Activated T-helper 1 cell treated with anti-CD3 and anti-CD28 coated beads, Interleukin-12 subunit alpha, Interleukin-12 subunit beta, Interleukin-2, Interleukin-4 antibody, amounts not matched to agents 30 ng/mL and 10 ng/mL and 1 ng/mL, durations not matched to agents 14 hours and 24 hours and 36 hours (primary cell): Measurements from ENCODE around the gene TNFRSF19. TPM values are rescaled to one million over a fixed set of nuclear protein-coding genes. Genes with fewer than 3 reads are reported as not detected.

ENCODE experiments used
- DNase-seq: peaks from one replicate; pipeline ENCODE4 v3.0.0; 2021; ENCODE audit warnings: low spot score
- H3K27ac Mint-ChIP-seq: one replicate; pipeline ENCODE4 v1.8.0; 2021; ENCODE audit warnings: mild to moderate bottlenecking, mixed read lengths
- H3K27me3 Mint-ChIP-seq: one replicate; pipeline ENCODE4 v1.8.0; 2022; ENCODE audit warnings: mild to moderate bottlenecking, moderate library complexity, mixed read lengths; ENCODE audit not compliant: insufficient read depth
- H3K36me3 Mint-ChIP-seq: one replicate; pipeline ENCODE4 v1.8.0; 2021; ENCODE audit warnings: low read depth, mixed read lengths
- H3K4me1 Mint-ChIP-seq: one replicate; pipeline ENCODE4 v1.8.0; 2021; ENCODE audit warnings: low read depth, mixed read lengths
- H3K4me3 Mint-ChIP-seq: one replicate; pipeline ENCODE4 v1.8.0; 2021; ENCODE audit warnings: mild to moderate bottlenecking, moderate library complexity, mixed read lengths
- H3K9me3 Mint-ChIP-seq: one replicate; pipeline ENCODE4 v1.8.0; 2021; ENCODE audit warnings: mixed read lengths
- intact Hi-C: fragments of 100-400 bp; cut with micrococcal nuclease; formaldehyde crosslinking; loops from one replicate; pipeline ENCODE4 v1.15.1; 2024
- total RNA-seq: library from RNA; stranded (reverse); gene quantifications from 2 replicates; pipeline ENCODE4 v1.2.3, GENCODE V29; 2022

TNFRSF19 gene
- total RNA-seq, 1 donor from 2014 or later: not detected

- Mint-ChIP-seq H3K27ac (no peak overlapping the region), H3K4me1 (no peaks in the 10 kb centered on the region), H3K9me3 (no peaks in the 10 kb centered on the region), H3K4me3 (no peak overlapping the region), H3K27me3 (peaks cover 4% of the 10 kb centered on the region), H3K36me3 (no peaks in the 10 kb centered on the region)
- intact Hi-C loops: no loop called here
- no peak for DNase-seq
These were observed 58.8 kb downstream of the TNFRSF19 start for GRCh38 chr13:23628765-23629565.

GRCh38 chr13:23629566-23630272 lies 59.5 kb downstream of the TNFRSF19 start:
- H3K4me1 Mint-ChIP-seq: no peaks in the 10 kb centered on the region
- no peaks in the 10 kb centered on the region for H3K36me3 Mint-ChIP-seq
- no peaks in the 10 kb centered on the region for H3K9me3 Mint-ChIP-seq
- H3K27ac Mint-ChIP-seq: no peak overlapping the region
- intact Hi-C loops: no loop called here
- H3K27me3 Mint-ChIP-seq: peaks cover 4% of the 10 kb centered on the region
- no peak for DNase-seq
- H3K4me3 Mint-ChIP-seq: no peak overlapping the region

DNA sequence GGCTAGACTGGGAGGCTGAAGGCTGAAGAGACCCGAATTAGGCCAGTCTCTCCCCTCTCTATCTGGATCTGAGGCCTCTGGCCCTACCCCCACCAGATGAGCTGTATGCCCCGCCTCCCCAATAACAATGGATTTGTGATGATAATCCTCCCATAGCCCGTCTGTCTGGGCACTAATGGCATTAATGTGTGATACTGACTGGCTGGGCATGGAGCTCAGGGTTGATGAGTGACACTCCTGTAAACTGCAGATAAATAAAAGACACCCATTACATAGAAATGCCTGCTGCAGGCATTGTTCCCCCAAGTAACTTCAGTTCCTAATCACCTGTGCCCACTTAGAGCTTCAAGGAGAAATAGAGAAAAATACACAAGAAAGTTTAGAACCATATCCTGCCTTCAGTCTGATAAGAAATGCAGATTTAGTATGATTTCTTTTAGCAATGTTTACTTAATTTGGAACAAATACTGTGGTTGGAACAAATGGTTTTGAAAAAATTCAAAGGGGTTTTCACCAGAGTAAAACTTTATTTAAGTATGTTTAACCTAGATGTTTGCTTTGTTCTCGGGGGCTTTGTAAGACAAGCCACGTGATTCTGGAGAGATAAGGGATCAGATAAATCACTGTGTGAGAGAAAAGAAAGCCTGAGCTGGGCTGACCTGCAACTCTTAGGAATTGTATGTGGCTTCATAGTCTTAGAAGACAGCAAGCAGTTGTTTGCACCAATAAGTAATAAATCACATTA lies 60.3 kb downstream of the TNFRSF19 start:
- Mint-ChIP-seq H3K36me3 (no peaks in the 10 kb centered on the region), H3K4me3 (no peak overlapping the region), H3K27ac (no peak overlapping the region), H3K4me1 (no peaks in the 10 kb centered on the region), H3K9me3 (no peaks in the 10 kb centered on the region), H3K27me3 (peaks cover 4% of the 10 kb centered on the region)
- intact Hi-C loops: no loop called here
- no peak for DNase-seq

- no peak overlapping the region for H3K27ac Mint-ChIP-seq
- H3K9me3 Mint-ChIP-seq: no peaks in the 10 kb centered on the region
- no peak overlapping the region for H3K4me3 Mint-ChIP-seq
- intact Hi-C loops: no loop called here
- H3K27me3 Mint-ChIP-seq: peaks cover 6% of the 10 kb centered on the region
- no peak for DNase-seq
- H3K36me3 Mint-ChIP-seq: no peaks in the 10 kb centered on the region
- no peaks in the 10 kb centered on the region for H3K4me1 Mint-ChIP-seq
These were observed 61.3 kb downstream of the TNFRSF19 start for GRCh38 chr13:23631311-23632047.

DNA sequence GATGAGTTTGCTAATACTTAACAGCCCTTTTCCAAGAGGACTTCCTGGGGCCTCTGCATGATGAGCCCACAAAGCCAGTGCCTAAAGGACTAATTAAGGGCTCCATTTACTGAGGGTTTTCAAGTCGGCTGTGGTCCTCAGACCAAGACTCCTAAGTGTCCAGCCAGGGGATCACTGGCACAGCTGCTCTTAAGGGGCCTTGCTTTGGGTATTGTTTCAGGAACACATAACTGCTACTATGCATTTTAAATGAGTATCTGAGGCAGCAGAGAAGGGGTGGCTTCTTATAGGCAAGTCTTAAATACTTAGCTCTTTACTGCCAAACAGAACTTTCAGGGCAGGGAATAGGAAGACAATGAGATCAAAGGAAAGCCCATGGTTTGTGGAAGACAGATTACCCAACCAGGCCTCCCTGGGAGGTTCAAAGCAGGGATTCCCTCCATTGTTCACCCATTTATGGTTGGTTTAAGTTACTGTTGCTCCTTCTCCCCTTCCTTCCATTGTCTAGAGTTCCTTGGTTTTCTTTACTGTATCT lies 61.9 kb downstream of the TNFRSF19 start:
- no peak overlapping the region for H3K27ac Mint-ChIP-seq
- intact Hi-C loops: no loop called here
- no peaks in the 10 kb centered on the region for H3K9me3 Mint-ChIP-seq
- no peaks in the 10 kb centered on the region for H3K36me3 Mint-ChIP-seq
- H3K4me1 Mint-ChIP-seq: no peaks in the 10 kb centered on the region
- no peak overlapping the region for H3K4me3 Mint-ChIP-seq
- DNase-seq: no peak
- peaks cover 6% of the 10 kb centered on the region for H3K27me3 Mint-ChIP-seq

- no peak for DNase-seq
- Mint-ChIP-seq H3K27ac (no peak overlapping the region), H3K9me3 (no peaks in the 10 kb centered on the region), H3K4me1 (no peaks in the 10 kb centered on the region), H3K36me3 (no peaks in the 10 kb centered on the region), H3K4me3 (no peak overlapping the region), H3K27me3 (peaks cover 6% of the 10 kb centered on the region)
- intact Hi-C loops: no loop called here
These were observed 62.5 kb downstream of the TNFRSF19 start for GRCh38 chr13:23632741-23633140.

DNA sequence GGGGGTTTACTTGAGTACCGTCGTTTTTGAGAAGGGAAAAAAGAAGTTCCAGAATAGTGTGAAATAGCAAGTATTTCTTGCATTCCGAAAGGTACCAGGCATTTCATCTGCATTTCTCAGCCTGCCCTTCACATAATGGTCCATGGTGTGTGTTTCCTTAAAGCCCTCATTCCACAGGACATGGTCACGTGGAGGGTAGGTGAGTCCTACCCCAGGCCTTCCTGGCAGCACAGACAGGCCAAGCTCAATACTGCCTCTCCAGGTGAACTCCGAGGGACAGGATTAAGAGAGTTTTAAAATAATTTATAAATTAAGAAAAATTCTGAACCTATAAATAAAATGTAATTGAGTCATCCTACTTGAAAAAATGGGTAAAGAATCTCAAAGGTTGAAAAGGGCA lies 64.7 kb downstream of the TNFRSF19 start:
- intact Hi-C loops: no loop called here
- Mint-ChIP-seq H3K4me1 (no peaks in the 10 kb centered on the region), H3K27me3 (peaks cover 6% of the 10 kb centered on the region)

DNA sequence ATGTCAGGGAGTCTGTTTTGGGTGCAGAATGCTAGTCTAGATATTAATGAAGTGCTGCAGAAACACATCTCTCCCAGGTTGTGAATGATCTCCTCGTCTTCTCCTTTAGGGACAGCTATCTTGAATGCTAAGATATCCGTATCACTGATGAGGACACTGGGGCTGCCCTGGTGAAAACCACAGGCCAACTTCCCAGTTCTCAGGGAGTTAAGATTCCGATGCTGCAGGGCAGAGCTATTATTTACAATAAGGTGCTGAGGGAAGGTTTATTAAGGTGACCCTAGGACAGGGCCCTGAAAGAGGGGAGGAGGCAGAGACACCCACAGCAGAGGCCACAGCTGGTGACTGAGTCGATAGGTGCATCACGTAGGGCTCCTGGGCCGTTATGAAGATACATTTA lies 66.1 kb downstream of the TNFRSF19 start:
- Mint-ChIP-seq H3K27me3 (peaks cover 6% of the 10 kb centered on the region), H3K4me1 (no peaks in the 10 kb centered on the region), H3K36me3 (no peaks in the 10 kb centered on the region), H3K9me3 (no peaks in the 10 kb centered on the region), H3K4me3 (no peak overlapping the region), H3K27ac (no peak overlapping the region)
- intact Hi-C loops: no loop called here
- no peak for DNase-seq

More for the DNA sequence above, 64.7 kb downstream of the TNFRSF19 start:
- Mint-ChIP-seq H3K27ac (no peak overlapping the region), H3K36me3 (no peaks in the 10 kb centered on the region), H3K4me3 (no peak overlapping the region), H3K9me3 (no peaks in the 10 kb centered on the region)
- no peak for DNase-seq

DNA sequence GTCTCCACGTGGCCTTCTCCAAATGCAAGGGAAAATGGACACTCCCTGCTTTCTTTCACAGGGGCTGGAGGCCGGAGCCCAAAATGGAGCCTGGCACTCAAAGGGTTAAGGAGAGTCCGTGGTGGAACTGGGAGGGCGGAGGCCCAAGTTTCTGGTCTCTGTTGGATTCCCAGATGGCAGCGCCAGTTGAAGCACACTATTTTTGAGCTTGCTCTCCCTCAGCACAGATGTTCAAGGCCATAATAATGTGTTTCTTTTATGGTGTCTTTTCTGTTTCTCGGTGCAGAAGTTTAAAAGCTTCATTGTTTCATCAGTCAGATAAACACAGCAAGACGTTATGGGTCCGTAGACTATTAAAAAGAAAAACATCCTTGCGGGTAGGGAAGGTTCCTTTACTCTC lies 67.6 kb downstream of the TNFRSF19 start:
- Mint-ChIP-seq H3K27me3 (peaks cover 2% of the 10 kb centered on the region), H3K4me1 (no peaks in the 10 kb centered on the region), H3K4me3 (no peak overlapping the region), H3K9me3 (no peaks in the 10 kb centered on the region), H3K36me3 (no peaks in the 10 kb centered on the region), H3K27ac (no peak overlapping the region)
- DNase-seq: no peak
- intact Hi-C loops: no loop called here

GRCh38 chr13:23639674-23640073 lies 69.5 kb downstream of the TNFRSF19 start:
- Mint-ChIP-seq H3K27me3 (peaks cover 3% of the 10 kb centered on the region), H3K27ac (no peak overlapping the region), H3K9me3 (no peaks in the 10 kb centered on the region), H3K4me3 (no peak overlapping the region), H3K4me1 (no peaks in the 10 kb centered on the region), H3K36me3 (no peaks in the 10 kb centered on the region)
- intact Hi-C loops: no loop called here
- no peak for DNase-seq

DNA sequence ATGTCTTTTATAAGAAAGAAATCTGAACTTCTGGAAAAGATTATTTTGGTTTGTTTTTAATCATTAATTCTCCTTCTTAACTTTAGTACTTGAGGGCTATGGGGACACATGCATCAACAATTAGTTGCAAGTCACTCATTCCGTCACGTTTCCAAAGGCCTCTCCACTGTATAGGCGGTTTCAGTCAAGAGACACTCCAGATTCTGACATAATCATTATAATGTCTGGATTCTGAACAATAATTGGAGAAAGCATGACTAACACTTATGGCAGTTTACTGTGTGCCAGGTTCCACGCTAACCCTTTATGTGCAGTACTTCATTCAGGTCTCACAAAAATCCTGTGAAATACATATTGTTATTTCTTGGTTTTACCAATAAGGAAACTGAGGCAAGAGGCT lies 71.9 kb downstream of the TNFRSF19 start:
- Mint-ChIP-seq H3K9me3 (no peaks in the 10 kb centered on the region), H3K36me3 (no peaks in the 10 kb centered on the region), H3K4me1 (no peaks in the 10 kb centered on the region), H3K27me3 (peaks cover 7% of the 10 kb centered on the region), H3K27ac (no peak overlapping the region), H3K4me3 (no peak overlapping the region)
- DNase-seq: no peak
- intact Hi-C loops: no loop called here

DNA sequence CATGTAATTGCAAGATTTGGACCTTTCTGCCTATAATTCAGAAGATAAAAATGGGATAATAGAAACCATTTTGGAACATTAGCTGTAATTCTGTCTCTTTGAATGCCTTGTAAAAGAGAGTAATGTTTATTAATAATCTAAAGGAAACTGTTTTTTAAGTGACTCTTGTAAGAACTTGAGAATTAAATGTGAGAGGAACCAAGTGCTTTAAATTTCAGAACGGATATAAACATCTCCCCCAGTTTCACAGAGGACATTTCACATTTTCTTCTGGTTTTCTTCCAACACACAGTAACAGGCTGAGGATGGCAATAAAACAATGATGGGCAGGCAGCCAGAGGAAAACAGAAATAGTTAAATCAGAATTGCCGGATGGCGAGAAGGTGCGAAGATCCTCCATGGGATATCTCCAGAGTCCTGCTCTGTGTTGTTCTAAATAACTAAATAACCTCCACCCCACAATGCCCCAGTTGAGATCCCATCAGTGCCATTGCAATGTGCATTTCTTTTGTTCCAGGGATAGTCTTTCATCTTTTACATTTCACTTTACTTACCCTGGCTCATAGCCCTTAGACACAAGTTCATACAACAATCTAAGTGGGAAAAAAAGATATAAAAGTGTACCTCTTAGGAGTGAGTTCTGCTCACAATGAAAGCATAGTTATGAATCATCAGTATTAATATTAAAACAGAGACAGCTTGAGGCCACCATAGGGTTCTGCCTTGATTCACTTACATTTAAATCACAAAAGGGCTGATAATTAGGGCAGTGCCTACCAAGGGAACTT lies 73.3 kb downstream of the TNFRSF19 start:
- no peaks in the 10 kb centered on the region for H3K9me3 Mint-ChIP-seq
- DNase-seq: no peak
- no peaks in the 10 kb centered on the region for H3K4me1 Mint-ChIP-seq
- no peak overlapping the region for H3K4me3 Mint-ChIP-seq
- no peak overlapping the region for H3K27ac Mint-ChIP-seq
- intact Hi-C loops: no loop called here
- H3K27me3 Mint-ChIP-seq: peaks cover 11% of the 10 kb centered on the region
- no peaks in the 10 kb centered on the region for H3K36me3 Mint-ChIP-seq
